ENCODE data around the gene R3HDM1.

R3HDM1 gene

GRCh38 chr2:135674453-135674852 lies 143.2 kb downstream of the R3HDM1 start:
- peaks cover 25% of the 10 kb centered on the region for H3K36me3 ChIP-seq (ENCODE audit: low read depth)
- ATAC-seq (ENCODE audit: low read depth), result no peak
- no peak overlapping the region for H3K4me3 ChIP-seq (ENCODE audit: severe bottlenecking)
- no peaks in the 10 kb centered on the region for H3K27me3 ChIP-seq (ENCODE audit: insufficient read depth, poor library complexity, severe bottlenecking)
- no peak for DNase-seq (ENCODE audit: low spot score)
- no peak for TF ChIP-seq CTCF (IDR thresholded peaks at IDR 0.05; ENCODE audit: poor library complexity, severe bottlenecking)
- no peaks in the 10 kb centered on the region for H3K4me1 ChIP-seq (ENCODE audit: insufficient read depth, poor library complexity, severe bottlenecking)
- H3K9me3 ChIP-seq (ENCODE audit: severe bottlenecking), result no peaks in the 10 kb centered on the region
- H3K27ac ChIP-seq (ENCODE audit: poor library complexity, severe bottlenecking), result no peak overlapping the region

- DNase-seq (ENCODE audit: low spot score) (no peak), ATAC-seq (ENCODE audit: low read depth) (no peak)
- Histone ChIP-seq H3K4me3 (ENCODE audit: severe bottlenecking) (no peak overlapping the region), H3K4me1 (ENCODE audit: insufficient read depth, poor library complexity, severe bottlenecking) (no peaks in the 10 kb centered on the region), H3K27ac (ENCODE audit: poor library complexity, severe bottlenecking) (no peak overlapping the region), H3K27me3 (ENCODE audit: insufficient read depth, poor library complexity, severe bottlenecking) (no peaks in the 10 kb centered on the region), H3K9me3 (ENCODE audit: severe bottlenecking) (no peaks in the 10 kb centered on the region), H3K36me3 (ENCODE audit: low read depth) (peaks cover 26% of the 10 kb centered on the region)
- no peak for TF ChIP-seq CTCF (IDR thresholded peaks at IDR 0.05; ENCODE audit: poor library complexity, severe bottlenecking)
Observed at GRCh38 chr2:135676031-135676430, 144.7 kb downstream of the R3HDM1 start.

GRCh38 chr2:135679125-135679524 lies 147.8 kb downstream of the R3HDM1 start:
- no peaks in the 10 kb centered on the region for H3K27me3 ChIP-seq (ENCODE audit: insufficient read depth, poor library complexity, severe bottlenecking)
- no peak for TF ChIP-seq CTCF (IDR thresholded peaks at IDR 0.05; ENCODE audit: poor library complexity, severe bottlenecking)
- no peaks in the 10 kb centered on the region for H3K4me1 ChIP-seq (ENCODE audit: insufficient read depth, poor library complexity, severe bottlenecking)
- ATAC-seq (ENCODE audit: low read depth) (no peak), DNase-seq (ENCODE audit: low spot score) (no peak)
- H3K4me3 ChIP-seq (ENCODE audit: severe bottlenecking), result no peak overlapping the region
- no peak overlapping the region for H3K27ac ChIP-seq (ENCODE audit: poor library complexity, severe bottlenecking)
- no peaks in the 10 kb centered on the region for H3K9me3 ChIP-seq (ENCODE audit: severe bottlenecking)
- H3K36me3 ChIP-seq (ENCODE audit: low read depth), result peaks cover 21% of the 10 kb centered on the region

GRCh38 chr2:135685361-135685760 lies 154.1 kb downstream of the R3HDM1 start:
- no peaks in the 10 kb centered on the region for H3K27me3 ChIP-seq (ENCODE audit: insufficient read depth, poor library complexity, severe bottlenecking)
- DNase-seq (ENCODE audit: low spot score) (no peak), ATAC-seq (ENCODE audit: low read depth) (no peak)
- no peaks in the 10 kb centered on the region for H3K9me3 ChIP-seq (ENCODE audit: severe bottlenecking)
- H3K36me3 ChIP-seq (ENCODE audit: low read depth), result peaks cover 17% of the 10 kb centered on the region
- TF ChIP-seq CTCF (IDR thresholded peaks at IDR 0.05; ENCODE audit: poor library complexity, severe bottlenecking), result no peak
- peaks cover 5% of the 10 kb centered on the region for H3K4me1 ChIP-seq (ENCODE audit: insufficient read depth, poor library complexity, severe bottlenecking)
- H3K4me3 ChIP-seq (ENCODE audit: severe bottlenecking), result no peak overlapping the region
- H3K27ac ChIP-seq (ENCODE audit: poor library complexity, severe bottlenecking), result no peak overlapping the region

- H3K27me3 ChIP-seq (ENCODE audit: insufficient read depth, poor library complexity, severe bottlenecking), result no peaks in the 10 kb centered on the region
- TF ChIP-seq CTCF (IDR thresholded peaks at IDR 0.05; ENCODE audit: poor library complexity, severe bottlenecking), result no peak
- peaks cover 5% of the 10 kb centered on the region for H3K4me1 ChIP-seq (ENCODE audit: insufficient read depth, poor library complexity, severe bottlenecking)
- H3K27ac ChIP-seq (ENCODE audit: poor library complexity, severe bottlenecking), result no peak overlapping the region
- no peak overlapping the region for H3K4me3 ChIP-seq (ENCODE audit: severe bottlenecking)
- H3K36me3 ChIP-seq (ENCODE audit: low read depth), result peaks cover 12% of the 10 kb centered on the region
- ATAC-seq (ENCODE audit: low read depth) (no peak), DNase-seq (ENCODE audit: low spot score) (no peak)
- H3K9me3 ChIP-seq (ENCODE audit: severe bottlenecking), result no peaks in the 10 kb centered on the region
Observed at GRCh38 chr2:135688978-135689377, 157.7 kb downstream of the R3HDM1 start.

Measured in RWPE2 (cell line).